ENCODE measurements around the gene SCLT1. TPM values are rescaled to one million over a fixed set of nuclear protein-coding genes. Genes with fewer than 3 reads are reported as not detected.

Gene SCLT1
- total RNA-seq, 1 experiment from 2014 or later = 13.3 TPM

- H3K79me2 ChIP-seq (ENCODE audit: insufficient read depth, low read length) = peaks cover 6% of the 10 kb centered on the region; the same call in 1 of the 2 replicates
- ATAC-seq (no peak), DNase-seq (ENCODE audit: low read depth, low spot score) (no peak)
- CTCF ChIA-PET = no interaction called here
- peaks cover 13 to 21% of the 10 kb centered on the region in 2 experiments; a peak in 3 of 4 replicates for H3K9me3 ChIP-seq (ENCODE audit: control insufficient read depth in 1 of 2, insufficient read depth in 1 of 2, low read depth in 1 of 2, low read length in 2 of 2)
- H3K4me2 ChIP-seq (ENCODE audit: low read length) = no peak overlapping the region
- no peak overlapping the region for H2AFZ ChIP-seq (ENCODE audit: low read depth, low read length, poor library complexity, severe bottlenecking)
- no TSS peak for BruUV-seq (replicated peaks)
- no peak overlapping the region for H3K27ac ChIP-seq (ENCODE audit: low read depth, low read length)
- no peak overlapping the region for H3K4me3 ChIP-seq (replicated peaks in 1 of 2; ENCODE audit: low read depth in 1 of 2, low read length in 2 of 2)
- no peaks in the 10 kb centered on the region for H3K4me1 ChIP-seq (ENCODE audit: control insufficient read depth in 1 of 2, insufficient read depth in 2 of 2, low read length in 2 of 2)
- RAD21 ChIA-PET (ENCODE audit: low non-redundant PET in 1 of 2, low total read pairs in 2 of 2, uncharacterized antibody in 2 of 2, unreplicated experiment in 2 of 2) = no interaction called here
- no peaks in the 10 kb centered on the region for H3K27me3 ChIP-seq (ENCODE audit: insufficient read depth, low read length)
- intact Hi-C loops (cut with micrococcal nuclease) = no loop called here
- peaks cover 0 to 6% of the 10 kb centered on the region in 2 experiments; a peak in 1 of 4 replicates for H3K36me3 ChIP-seq (ENCODE audit: control insufficient read depth in 1 of 2, insufficient read depth in 2 of 2, low read length in 2 of 2)
- TF ChIP-seq ZNF274 (IDR thresholded peaks at IDR 0.05; ENCODE audit: low read depth, low read length) (no peak), POLR2A (IDR thresholded peaks at IDR 0.05; ENCODE audit: borderline replicate concordance, extremely low read depth, insufficient read depth, insufficient read length) (no peak), EZH2 (IDR thresholded peaks at IDR 0.05) (no peak), RAD21 (IDR thresholded peaks at IDR 0.05; ENCODE audit: low read depth) (no peak), JUND (IDR thresholded peaks at IDR 0.05) (no peak), SRF (IDR thresholded peaks at IDR 0.05; ENCODE audit: low read depth) (no peak)
- TF ChIP-seq, protein P1, sequence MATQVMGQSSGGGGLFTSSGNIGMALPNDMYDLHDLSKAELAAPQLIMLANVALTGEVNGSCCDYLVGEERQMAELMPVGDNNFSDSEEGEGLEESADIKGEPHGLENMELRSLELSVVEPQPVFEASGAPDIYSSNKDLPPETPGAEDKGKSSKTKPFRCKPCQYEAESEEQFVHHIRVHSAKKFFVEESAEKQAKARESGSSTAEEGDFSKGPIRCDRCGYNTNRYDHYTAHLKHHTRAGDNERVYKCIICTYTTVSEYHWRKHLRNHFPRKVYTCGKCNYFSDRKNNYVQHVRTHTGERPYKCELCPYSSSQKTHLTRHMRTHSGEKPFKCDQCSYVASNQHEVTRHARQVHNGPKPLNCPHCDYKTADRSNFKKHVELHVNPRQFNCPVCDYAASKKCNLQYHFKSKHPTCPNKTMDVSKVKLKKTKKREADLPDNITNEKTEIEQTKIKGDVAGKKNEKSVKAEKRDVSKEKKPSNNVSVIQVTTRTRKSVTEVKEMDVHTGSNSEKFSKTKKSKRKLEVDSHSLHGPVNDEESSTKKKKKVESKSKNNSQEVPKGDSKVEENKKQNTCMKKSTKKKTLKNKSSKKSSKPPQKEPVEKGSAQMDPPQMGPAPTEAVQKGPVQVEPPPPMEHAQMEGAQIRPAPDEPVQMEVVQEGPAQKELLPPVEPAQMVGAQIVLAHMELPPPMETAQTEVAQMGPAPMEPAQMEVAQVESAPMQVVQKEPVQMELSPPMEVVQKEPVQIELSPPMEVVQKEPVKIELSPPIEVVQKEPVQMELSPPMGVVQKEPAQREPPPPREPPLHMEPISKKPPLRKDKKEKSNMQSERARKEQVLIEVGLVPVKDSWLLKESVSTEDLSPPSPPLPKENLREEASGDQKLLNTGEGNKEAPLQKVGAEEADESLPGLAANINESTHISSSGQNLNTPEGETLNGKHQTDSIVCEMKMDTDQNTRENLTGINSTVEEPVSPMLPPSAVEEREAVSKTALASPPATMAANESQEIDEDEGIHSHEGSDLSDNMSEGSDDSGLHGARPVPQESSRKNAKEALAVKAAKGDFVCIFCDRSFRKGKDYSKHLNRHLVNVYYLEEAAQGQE (IDR thresholded peaks at IDR 0.05; ENCODE audit: low read depth) = no peak
- no peaks in the 10 kb centered on the region; the same call in 1 of the 2 replicates for H4K20me1 ChIP-seq (ENCODE audit: insufficient read depth)
- POLR2A ChIA-PET = no interaction called here
- H3K9ac ChIP-seq (ENCODE audit: low read length) = no peak overlapping the region
- H3K9me2 ChIP-seq (ENCODE audit: insufficient read depth) = no peaks in the 10 kb centered on the region
Observed at GRCh38 chr4:129062580-129062979, 30.8 kb downstream of the SCLT1 start.

DNA sequence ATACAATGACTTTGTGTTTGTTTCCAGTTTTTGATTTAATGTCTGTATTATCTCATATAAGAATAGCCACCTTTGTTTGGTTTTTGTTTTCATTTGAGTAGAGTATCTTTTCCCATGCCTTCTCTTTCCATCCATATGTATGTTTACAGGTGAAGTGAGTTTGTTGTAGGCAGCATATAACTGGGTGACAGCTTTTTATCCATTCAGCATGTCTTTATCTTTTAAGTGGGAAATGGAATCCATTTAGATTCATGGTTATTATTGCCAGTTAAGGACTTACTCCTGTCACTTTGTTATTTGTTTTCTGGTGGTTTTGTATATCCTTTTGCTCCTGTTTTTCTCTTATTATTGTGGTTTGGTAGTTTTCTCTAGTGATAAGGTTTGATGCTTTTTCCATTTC is 34.3 kb downstream of the SCLT1 start:
- H3K4me1 ChIP-seq (ENCODE audit: control insufficient read depth in 1 of 2, insufficient read depth in 2 of 2, low read length in 2 of 2) = no peaks in the 10 kb centered on the region
- DNase-seq (ENCODE audit: low read depth, low spot score) = no peak
- POLR2A ChIA-PET = no interaction called here
- H3K79me2 ChIP-seq (ENCODE audit: insufficient read depth, low read length) = no peaks in the 10 kb centered on the region
- no peak overlapping the region for H3K4me2 ChIP-seq (ENCODE audit: low read length)
- peaks cover 0 to 6% of the 10 kb centered on the region in 2 experiments; a peak in 1 of 4 replicates for H3K36me3 ChIP-seq (ENCODE audit: control insufficient read depth in 1 of 2, insufficient read depth in 2 of 2, low read length in 2 of 2)
- intact Hi-C loops (cut with micrococcal nuclease) = no loop called here
- H2AFZ ChIP-seq (ENCODE audit: low read depth, low read length, poor library complexity, severe bottlenecking) = no peak overlapping the region
- BruUV-seq (replicated peaks) = no TSS peak
- no peak overlapping the region for H3K27ac ChIP-seq (ENCODE audit: low read depth, low read length)
- no peaks in the 10 kb centered on the region for H3K9me2 ChIP-seq (ENCODE audit: insufficient read depth)
- H4K20me1 ChIP-seq (ENCODE audit: insufficient read depth) = no peaks in the 10 kb centered on the region
- no peak overlapping the region for H3K9ac ChIP-seq (ENCODE audit: low read length)
- H3K4me3 ChIP-seq (replicated peaks in 1 of 2; ENCODE audit: low read depth in 1 of 2, low read length in 2 of 2) = no peak overlapping the region
- RAD21 ChIA-PET (ENCODE audit: low non-redundant PET in 1 of 2, low total read pairs in 2 of 2, uncharacterized antibody in 2 of 2, unreplicated experiment in 2 of 2) = no interaction called here
- ATAC-seq = no peak
- peaks cover 19 to 34% of the 10 kb centered on the region in 2 experiments; a peak in 3 of 4 replicates for H3K9me3 ChIP-seq (ENCODE audit: control insufficient read depth in 1 of 2, insufficient read depth in 1 of 2, low read depth in 1 of 2, low read length in 2 of 2)
- TF ChIP-seq TCF7L2 (IDR thresholded peaks at IDR 0.05; ENCODE audit: borderline replicate concordance, extremely low read depth, insufficient read depth, insufficient read length) (no peak), JUND (IDR thresholded peaks at IDR 0.05) (no peak)
- no peaks in the 10 kb centered on the region for H3K27me3 ChIP-seq (ENCODE audit: insufficient read depth, low read length)
- CTCF ChIA-PET = no interaction called here

All from HCT116 (cell line).